GM18909 (cell line): Measurements from ENCODE around the gene PDZRN3.

Source experiments
- ATAC-seq: cut with Tn5 transposase; IDR thresholded peaks from one replicate; pipeline ENCODE4 v1.9.1; 2021; ENCODE audit warnings: mild to moderate bottlenecking; ENCODE audit not compliant: unreplicated experiment, poor library complexity

PDZRN3 gene

GRCh38 chr3:73563896-73564582, 60.7 kb downstream of the PDZRN3 start:
- ATAC-seq = no peak

GRCh38 chr3:73561494-73561893, 63.2 kb downstream of the PDZRN3 start:
- ATAC-seq = no peak

- no peak for ATAC-seq
Measured at GRCh38 chr3:73559749-73560148, 65.0 kb downstream of the PDZRN3 start.

- no peak for ATAC-seq
Measured at GRCh38 chr3:73558727-73559075, 66.0 kb downstream of the PDZRN3 start.

GRCh38 chr3:73557986-73558726, 66.6 kb downstream of the PDZRN3 start:
- no peak for ATAC-seq

- no peak for ATAC-seq
Measured at GRCh38 chr3:73556520-73557372, 68.0 kb downstream of the PDZRN3 start.

- no peak for ATAC-seq
Measured at GRCh38 chr3:73555076-73555475, 69.7 kb downstream of the PDZRN3 start.

- no peak for ATAC-seq
Measured at GRCh38 chr3:73552700-73553099, 72.0 kb downstream of the PDZRN3 start.

GRCh38 chr3:73550032-73550431, 74.7 kb downstream of the PDZRN3 start:
- ATAC-seq = no peak

GRCh38 chr3:73549051-73549600, 75.6 kb downstream of the PDZRN3 start:
- no peak for ATAC-seq

- ATAC-seq = no peak
Measured at GRCh38 chr3:73548436-73548835, 76.3 kb downstream of the PDZRN3 start.

- ATAC-seq = no peak
Measured at GRCh38 chr3:73547427-73548248, 77.1 kb downstream of the PDZRN3 start.

- ATAC-seq = no peak
Measured at GRCh38 chr3:73546961-73547360, 77.8 kb downstream of the PDZRN3 start.

GRCh38 chr3:73543412-73543811, 81.3 kb downstream of the PDZRN3 start:
- ATAC-seq = no peak

- ATAC-seq = no peak
Measured at GRCh38 chr3:73542136-73542535, 82.6 kb downstream of the PDZRN3 start.

GRCh38 chr3:73540969-73541740, 83.6 kb downstream of the PDZRN3 start:
- ATAC-seq = no peak

- ATAC-seq = no peak
Measured at GRCh38 chr3:73538486-73538885, 86.3 kb downstream of the PDZRN3 start.

- no peak for ATAC-seq
Measured at GRCh38 chr3:73536952-73537351, 87.8 kb downstream of the PDZRN3 start.

- ATAC-seq = no peak
Measured at GRCh38 chr3:73536336-73536895, 88.3 kb downstream of the PDZRN3 start.
